Trophoblast cell (in vitro differentiated cells and primary cell): ENCODE data around the gene TBX15.
A peak's percentile ranks its signal among the peaks of the same experiment; 100 is the strongest.

Experiments
- DNase-seq, 2 donors: peaks; one replicate each; pipeline ENCODE4 v3.0.0-alpha.2; 2016
- H2AFZ ChIP-seq: 2 replicates; pipeline ENCODE4 v1.6.1; 2013; ENCODE audit warnings: low read length, moderate library complexity, mild to moderate bottlenecking; ENCODE audit not compliant: insufficient read depth, poor library complexity
- H2AK5ac ChIP-seq: 2 replicates; pipeline ENCODE4 v1.6.1; 2013; ENCODE audit warnings: mild to moderate bottlenecking, low read length
- H2BK120ac ChIP-seq: 2 replicates; pipeline ENCODE4 v1.6.1; 2013; ENCODE audit warnings: low read length, mild to moderate bottlenecking, moderate library complexity; ENCODE audit not compliant: insufficient read depth, poor library complexity
- H2BK12ac ChIP-seq: 2 replicates; pipeline ENCODE4 v1.6.1; 2013; ENCODE audit warnings: mild to moderate bottlenecking, low read length, moderate library complexity
- H2BK5ac ChIP-seq: 2 replicates; pipeline ENCODE4 v1.6.1; 2013; ENCODE audit warnings: low read length, low read depth, moderate library complexity, mild to moderate bottlenecking; ENCODE audit not compliant: poor library complexity
- H3K14ac ChIP-seq: 2 replicates; pipeline ENCODE4 v1.6.1; 2013; ENCODE audit warnings: mild to moderate bottlenecking, low read length
- H3K18ac ChIP-seq: 2 replicates; pipeline ENCODE4 v1.6.1; 2013; ENCODE audit warnings: mild to moderate bottlenecking, low read length
- H3K23ac ChIP-seq: 2 replicates; pipeline ENCODE4 v1.6.1; 2013; ENCODE audit warnings: low read length
- H3K27ac ChIP-seq: 2 replicates; pipeline ENCODE4 v1.5.1; 2013; ENCODE audit warnings: low read depth, mild to moderate bottlenecking, inconsistent platforms, low read length, moderate library complexity
- H3K27me3 ChIP-seq: 2 replicates; pipeline ENCODE4 v1.6.1; 2013; ENCODE audit warnings: inconsistent platforms, mild to moderate bottlenecking, low read length, moderate library complexity; ENCODE audit not compliant: insufficient read depth
- H3K36me3 ChIP-seq, 2 experiments: 1 replicate in 1 of 2; 2 replicates in 1 of 2; pipeline ENCODE4 v1.6.1; 2013; ENCODE audit warnings: low read length in 2 of 2, mild to moderate bottlenecking in 2 of 2, moderate library complexity in 1 of 2; ENCODE audit not compliant: insufficient read depth in 2 of 2, control insufficient read depth in 1 of 2
- H3K4ac ChIP-seq: 2 replicates; pipeline ENCODE4 v1.6.1; 2013; ENCODE audit warnings: low read depth, mild to moderate bottlenecking, low read length, moderate library complexity
- H3K4me1 ChIP-seq, 2 experiments: 1 replicate in 1 of 2; 2 replicates in 1 of 2; pipeline ENCODE4 v1.6.1; 2013; ENCODE audit warnings: low read length in 2 of 2, mild to moderate bottlenecking in 2 of 2, moderate library complexity in 1 of 2; ENCODE audit not compliant: insufficient read depth in 2 of 2, control insufficient read depth in 1 of 2
- H3K4me2 ChIP-seq: 2 replicates; pipeline ENCODE4 v1.6.1; 2013; ENCODE audit warnings: inconsistent platforms, mild to moderate bottlenecking, low read length, moderate library complexity
- H3K4me3 ChIP-seq: 2 replicates; pipeline ENCODE4 v1.5.1; 2013; ENCODE audit warnings: mild to moderate bottlenecking, low read depth, low read length, inconsistent platforms
- H3K79me1 ChIP-seq: one replicate; pipeline ENCODE4 v1.6.1; 2013; ENCODE audit warnings: low read length
- H3K79me2 ChIP-seq: 2 replicates; pipeline ENCODE4 v1.6.1; 2013; ENCODE audit warnings: low read length, mild to moderate bottlenecking; ENCODE audit not compliant: control insufficient read depth, insufficient read depth, poor library complexity
- H3K9ac ChIP-seq: 2 replicates; pipeline ENCODE4 v1.6.1; 2013; ENCODE audit warnings: mild to moderate bottlenecking, low read length
- H3K9me3 ChIP-seq: 2 replicates; pipeline ENCODE4 v1.6.1; 2013; ENCODE audit warnings: low read depth, mild to moderate bottlenecking, control low read depth, inconsistent platforms, low read length; ENCODE audit not compliant: insufficient read depth
- H4K12ac ChIP-seq: 2 replicates; pipeline ENCODE4 v1.6.1; 2013; ENCODE audit warnings: low read depth, mild to moderate bottlenecking, low read length, moderate library complexity
- H4K8ac ChIP-seq: 2 replicates; pipeline ENCODE4 v1.6.1; 2013; ENCODE audit warnings: low read depth, mild to moderate bottlenecking, low read length, moderate library complexity
- H4K91ac ChIP-seq: one replicate; pipeline ENCODE4 v1.6.1; 2013; ENCODE audit warnings: low read depth, mild to moderate bottlenecking, low read length, moderate library complexity
- WGBS: extraction: QIAGEN DNeasy Blood & Tissue Kit; methylation state at CpG from one replicate; pipeline ENCODE4 v1.1.7; 2013; ENCODE audit warnings: missing lambda C conversion rate; ENCODE audit not compliant: insufficient read length, insufficient coverage; ENCODE audit errors: extremely low coverage; 5-methylcytosine and 5-hydroxymethylcytosine counted together

TBX15 gene

DNA sequence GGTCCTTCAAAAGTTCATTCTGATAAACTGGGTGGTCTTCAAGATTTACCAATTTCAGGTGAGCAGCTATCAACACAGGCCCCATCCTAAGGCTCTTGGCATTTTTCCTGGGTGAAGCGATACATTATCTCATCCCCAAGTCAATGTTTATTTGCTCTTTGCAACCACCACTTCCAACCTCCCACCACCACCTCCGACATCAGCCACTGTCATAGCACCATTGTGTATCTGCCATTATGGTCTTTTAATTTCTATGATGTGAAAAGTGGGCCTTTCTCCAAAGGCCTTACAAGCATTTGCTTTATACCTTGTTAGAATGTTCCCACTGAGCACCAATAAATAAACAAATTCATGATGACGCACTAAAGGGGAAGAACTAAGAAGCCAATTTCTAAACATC is 47.2 kb downstream of the TBX15 start:
- WGBS, result no CpG with 5 or more reads among the region's 3 CpGs

DNA sequence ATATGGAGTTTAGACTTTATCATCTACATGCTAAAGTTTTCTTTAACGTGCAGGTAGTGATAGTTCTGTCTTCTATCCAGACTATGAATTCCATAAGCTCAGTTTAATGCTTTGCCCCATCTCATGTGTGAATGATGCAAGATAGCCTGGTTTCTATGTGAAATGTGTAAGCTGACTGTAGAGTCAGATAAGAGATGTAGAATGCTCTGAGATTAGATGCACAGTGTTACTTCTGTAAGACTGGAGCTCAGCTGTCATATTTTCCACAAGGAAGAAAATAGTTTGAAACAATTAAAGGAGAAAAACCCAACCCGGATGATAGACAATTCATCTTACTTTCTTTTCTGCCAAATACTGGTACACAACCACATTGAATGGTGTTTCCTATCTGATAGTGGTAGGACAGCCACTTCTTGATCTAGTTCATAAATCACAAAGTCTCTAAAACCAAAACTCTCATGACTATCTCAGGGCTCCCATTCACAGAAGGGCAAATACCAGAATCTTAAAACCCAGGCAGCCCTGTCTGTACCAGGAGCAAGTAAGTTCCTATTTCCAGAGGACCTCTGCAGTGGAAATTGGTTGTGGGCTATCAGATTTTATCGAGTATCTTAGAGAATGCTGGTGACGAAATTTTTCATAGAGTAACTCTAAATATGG is 50.6 kb downstream of the TBX15 start:
- Histone ChIP-seq H2AK5ac (no peak overlapping the region), H3K79me2 (no peaks in the 10 kb centered on the region), H3K14ac (no peak overlapping the region), H3K4ac (no peak overlapping the region), H3K4me1 (no peaks in the 10 kb centered on the region), H3K79me1 (no peaks in the 10 kb centered on the region), H3K23ac (no peak overlapping the region), H4K12ac (no peak overlapping the region), H3K4me2 (no peak overlapping the region), H3K4me3 (no peak overlapping the region), H4K8ac (no peak overlapping the region), H3K27me3 (no peaks in the 10 kb centered on the region), H2BK12ac (no peak overlapping the region), H2BK120ac (no peak overlapping the region), H3K18ac (no peak overlapping the region), H3K9ac (no peak overlapping the region), H4K91ac (no peak overlapping the region), H3K27ac (no peak overlapping the region), H3K36me3 (no peaks in the 10 kb centered on the region), H2BK5ac (no peak overlapping the region), H2AFZ (no peak overlapping the region), H3K9me3 (no peaks in the 10 kb centered on the region)
- DNase-seq, result peak; percentile 22 to 83
- no CpG with 5 or more reads among the region's 4 CpGs for WGBS

More for the DNA sequence above, 47.2 kb downstream of the TBX15 start:
- Histone ChIP-seq H3K27me3 (no peaks in the 10 kb centered on the region), H3K18ac (no peak overlapping the region), H3K9ac (no peak overlapping the region), H2BK12ac (no peak overlapping the region), H2AK5ac (no peak overlapping the region), H3K23ac (no peak overlapping the region), H4K91ac (no peak overlapping the region), H3K4me1 (no peaks in the 10 kb centered on the region), H2BK5ac (no peak overlapping the region), H3K14ac (no peak overlapping the region), H3K79me1 (no peaks in the 10 kb centered on the region), H2AFZ (no peak overlapping the region), H3K9me3 (no peaks in the 10 kb centered on the region), H3K27ac (no peak overlapping the region), H3K4me2 (no peak overlapping the region), H2BK120ac (no peak overlapping the region), H3K4me3 (no peak overlapping the region), H3K4ac (no peak overlapping the region), H4K8ac (no peak overlapping the region), H3K36me3 (no peaks in the 10 kb centered on the region), H3K79me2 (no peaks in the 10 kb centered on the region), H4K12ac (no peak overlapping the region)
- no peak for DNase-seq

DNA sequence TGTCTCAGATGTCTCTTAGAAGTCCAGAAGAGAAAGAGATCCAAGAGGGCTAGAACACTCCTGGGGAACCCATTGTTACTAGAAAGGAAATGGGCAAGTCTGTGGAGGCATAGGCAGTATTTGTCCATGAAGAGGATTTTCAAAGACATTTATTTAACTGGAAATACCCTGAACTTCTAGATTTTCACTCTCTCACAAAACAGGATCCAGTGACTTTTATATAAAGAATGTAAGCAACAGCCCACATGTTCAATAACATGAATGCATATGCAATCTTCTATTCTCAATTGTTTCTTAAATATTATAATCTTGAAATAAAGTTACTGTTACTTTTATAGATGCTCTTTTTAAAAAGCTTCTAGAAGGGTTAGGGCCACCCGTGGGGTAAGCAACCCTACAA is 53.4 kb downstream of the TBX15 start:
- no peaks in the 10 kb centered on the region for H3K4me1 ChIP-seq
- H2BK12ac ChIP-seq, result no peak overlapping the region
- no peak for DNase-seq
- H3K23ac ChIP-seq, result no peak overlapping the region
- H2BK5ac ChIP-seq, result no peak overlapping the region
- H2BK120ac ChIP-seq, result no peak overlapping the region
- no peak overlapping the region for H2AK5ac ChIP-seq
- H3K27me3 ChIP-seq, result no peaks in the 10 kb centered on the region
- no CpG with 5 or more reads among the region's 1 CpG for WGBS
- H3K9me3 ChIP-seq, result no peaks in the 10 kb centered on the region
- no peak overlapping the region for H3K14ac ChIP-seq
- H4K12ac ChIP-seq, result no peak overlapping the region
- no peak overlapping the region for H3K4ac ChIP-seq
- H3K79me2 ChIP-seq, result no peaks in the 10 kb centered on the region
- H3K4me2 ChIP-seq, result no peak overlapping the region
- no peak overlapping the region for H4K91ac ChIP-seq
- no peak overlapping the region for H3K27ac ChIP-seq
- no peak overlapping the region for H2AFZ ChIP-seq
- H3K9ac ChIP-seq, result no peak overlapping the region
- H4K8ac ChIP-seq, result no peak overlapping the region
- H3K18ac ChIP-seq, result no peak overlapping the region
- no peaks in the 10 kb centered on the region for H3K36me3 ChIP-seq
- no peak overlapping the region for H3K4me3 ChIP-seq
- H3K79me1 ChIP-seq, result no peaks in the 10 kb centered on the region

DNA sequence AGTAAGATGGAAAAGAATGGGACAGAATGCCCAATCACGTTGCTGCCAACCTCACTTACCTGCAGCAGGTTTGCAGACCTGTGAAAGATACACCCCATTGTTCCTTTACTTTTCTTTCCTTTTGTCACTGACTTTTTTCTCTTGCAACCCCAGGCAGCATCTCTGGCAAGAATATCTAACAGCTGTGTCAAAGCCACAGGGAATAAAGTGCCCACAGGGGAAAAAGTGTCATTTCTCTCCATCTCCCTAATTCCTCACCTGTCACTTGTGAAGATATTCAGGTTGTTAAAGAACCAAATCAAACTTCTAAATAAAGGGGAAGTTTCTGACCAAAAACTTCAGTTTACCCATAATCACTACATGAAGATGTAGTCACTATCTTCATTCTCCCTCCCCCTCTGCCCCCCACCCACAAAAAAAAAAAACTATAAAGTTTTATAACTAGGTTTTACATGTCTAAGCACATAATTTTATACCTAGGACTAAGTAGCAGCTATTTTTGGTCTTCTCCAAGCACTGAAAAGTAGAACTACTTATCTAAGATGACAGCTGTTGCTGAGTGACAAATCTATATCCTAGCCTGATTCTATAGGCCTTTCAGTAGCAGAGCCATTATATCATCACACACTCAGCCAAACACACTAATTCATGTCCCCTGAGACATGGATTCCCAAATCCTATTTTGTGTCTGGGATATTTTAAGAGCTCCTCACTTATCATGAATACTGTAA is 54.9 kb downstream of the TBX15 start:
- H4K91ac ChIP-seq, result no peak overlapping the region
- no peak overlapping the region for H3K9ac ChIP-seq
- no peak overlapping the region for H2AFZ ChIP-seq
- H3K4me2 ChIP-seq, result no peak overlapping the region
- no peak overlapping the region for H2BK12ac ChIP-seq
- WGBS, result no CpG with 5 or more reads among the region's 1 CpG
- H3K4ac ChIP-seq, result no peak overlapping the region
- H3K18ac ChIP-seq, result no peak overlapping the region
- no peak overlapping the region for H2BK5ac ChIP-seq
- no peaks in the 10 kb centered on the region for H3K36me3 ChIP-seq
- H3K27ac ChIP-seq, result no peak overlapping the region
- no peak overlapping the region for H3K4me3 ChIP-seq
- H3K23ac ChIP-seq, result no peak overlapping the region
- no peaks in the 10 kb centered on the region for H3K79me1 ChIP-seq
- H3K9me3 ChIP-seq, result no peaks in the 10 kb centered on the region
- no peak overlapping the region for H2BK120ac ChIP-seq
- H3K14ac ChIP-seq, result no peak overlapping the region
- no peak overlapping the region for H2AK5ac ChIP-seq
- no peak overlapping the region for H4K12ac ChIP-seq
- H4K8ac ChIP-seq, result no peak overlapping the region
- H3K79me2 ChIP-seq, result no peaks in the 10 kb centered on the region
- no peak for DNase-seq
- H3K27me3 ChIP-seq, result no peaks in the 10 kb centered on the region
- H3K4me1 ChIP-seq, result no peaks in the 10 kb centered on the region
